ENCODE data around the gene NHS. TPM values are rescaled to one million over a fixed set of nuclear protein-coding genes. Genes with fewer than 3 reads are reported as not detected.

Gene NHS
- total RNA-seq, 1 experiment from 2014 or later = 5.7 TPM

DNA sequence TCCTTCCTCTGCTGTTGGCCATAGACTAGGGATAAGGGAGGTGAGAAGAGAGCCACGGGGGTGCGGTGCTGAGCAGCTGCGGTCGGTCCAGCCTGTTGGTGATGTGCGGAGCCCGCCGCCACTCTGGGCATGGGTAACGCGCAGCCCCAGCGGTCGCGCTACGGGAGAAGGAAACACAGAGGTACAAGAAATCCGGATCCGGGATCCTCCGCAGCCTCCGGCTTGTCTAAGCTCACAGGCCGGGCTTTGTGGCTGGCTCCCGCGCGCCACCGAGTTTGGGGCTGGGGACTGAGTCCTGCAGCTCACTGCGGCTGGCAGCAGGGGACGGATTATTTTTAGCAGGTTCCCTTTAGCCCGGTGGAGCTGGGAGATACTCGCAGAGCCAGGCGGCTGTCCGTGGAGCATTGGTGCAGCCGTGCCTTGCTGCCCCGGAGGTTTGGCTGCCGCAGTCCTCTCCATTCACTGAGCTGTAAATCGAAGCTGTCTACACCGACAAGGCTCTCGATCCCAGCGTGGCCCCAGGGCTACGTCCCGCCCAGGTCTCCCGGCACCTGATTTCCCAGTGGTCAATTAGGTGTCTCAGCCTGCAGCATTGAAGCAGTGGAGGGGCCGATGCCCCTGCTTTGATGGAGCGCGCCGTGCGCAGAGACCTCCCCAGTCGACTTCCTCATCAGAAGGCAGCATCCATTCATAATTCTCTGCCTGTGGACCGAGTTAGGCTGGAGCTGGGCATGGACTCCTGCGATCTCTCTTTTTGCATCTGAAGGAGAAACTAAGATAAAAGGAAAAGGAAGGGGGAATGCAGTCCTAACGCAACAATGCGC, 280.4 kb downstream of the NHS start:
- Histone ChIP-seq H3K4me3 (replicated peaks in 1 of 2; ENCODE audit: low read depth in 1 of 2, low read length in 2 of 2) (no peak overlapping the region), H3K27me3 (ENCODE audit: insufficient read depth, low read length) (no peaks in the 10 kb centered on the region), H3K9ac (ENCODE audit: low read length) (no peak overlapping the region), H3K36me3 (ENCODE audit: control insufficient read depth in 1 of 2, insufficient read depth in 2 of 2, low read length in 2 of 2) (no peaks in the 10 kb centered on the region), H3K9me3 (ENCODE audit: control insufficient read depth in 1 of 2, insufficient read depth in 1 of 2, low read depth in 1 of 2, low read length in 2 of 2) (no peaks in the 10 kb centered on the region), H3K4me1 (ENCODE audit: control insufficient read depth in 1 of 2, insufficient read depth in 2 of 2, low read length in 2 of 2) (no peaks in the 10 kb centered on the region), H3K4me2 (ENCODE audit: low read length) (no peak overlapping the region), H3K79me2 (ENCODE audit: insufficient read depth, low read length) (no peaks in the 10 kb centered on the region), H2AFZ (ENCODE audit: low read depth, low read length, poor library complexity, severe bottlenecking) (no peak overlapping the region), H3K9me2 (ENCODE audit: insufficient read depth) (no peaks in the 10 kb centered on the region), H3K27ac (ENCODE audit: low read depth, low read length) (no peak overlapping the region), H4K20me1 (ENCODE audit: insufficient read depth) (no peaks in the 10 kb centered on the region)
- ChIA-PET POLR2A (no interaction called here), CTCF (interaction anchor here (0.6 kb wide), 1 partner anchor 701 kb away, joined by 5 read pairs; no protein-coding TSS in a partner anchor), RAD21 (ENCODE audit: low non-redundant PET in 1 of 2, low total read pairs in 2 of 2, uncharacterized antibody in 2 of 2, unreplicated experiment in 2 of 2) (no interaction called here)
- no TSS peak for BruUV-seq (replicated peaks)
- intact Hi-C loops (cut with micrococcal nuclease) = no loop called here
- TF ChIP-seq SP1 (IDR thresholded peaks at IDR 0.05; ENCODE audit: low read depth) = no peak
- no peak for TF ChIP-seq EZH2phosphoT487 (IDR thresholded peaks at IDR 0.05; ENCODE audit: borderline replicate concordance)
- no peak for TF ChIP-seq SRF (IDR thresholded peaks at IDR 0.05; ENCODE audit: low read depth)
- TF ChIP-seq EZH2 (IDR thresholded peaks at IDR 0.05) = no peak
- TF ChIP-seq RAD21 (IDR thresholded peaks at IDR 0.05; ENCODE audit: low read depth) = no peak
- TF ChIP-seq, protein P1, sequence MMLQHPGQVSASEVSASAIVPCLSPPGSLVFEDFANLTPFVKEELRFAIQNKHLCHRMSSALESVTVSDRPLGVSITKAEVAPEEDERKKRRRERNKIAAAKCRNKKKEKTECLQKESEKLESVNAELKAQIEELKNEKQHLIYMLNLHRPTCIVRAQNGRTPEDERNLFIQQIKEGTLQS (IDR thresholded peaks at IDR 0.05) = no peak
- DNase-seq (ENCODE audit: low read depth, low spot score) (no peak), ATAC-seq (no peak)

DNA sequence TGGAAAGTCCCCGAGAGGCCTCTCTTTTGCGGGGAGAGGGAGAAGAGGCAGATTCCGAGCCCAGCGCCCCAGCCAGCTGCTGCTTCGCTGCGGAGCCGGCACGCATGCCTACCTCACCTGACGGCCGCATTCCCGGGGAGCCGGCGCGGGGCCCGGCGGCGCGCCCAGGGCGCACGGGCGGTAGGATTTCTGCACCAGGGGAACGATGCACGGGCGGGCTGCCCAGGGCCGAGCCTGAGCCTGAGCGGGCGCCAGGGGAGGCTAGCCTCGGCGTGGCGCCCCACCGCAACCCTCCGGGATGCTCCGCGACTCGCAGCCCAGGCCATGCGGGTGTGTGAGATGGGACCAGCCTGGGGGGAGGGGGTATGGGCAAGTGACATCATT, 281.0 kb downstream of the NHS start:
- H3K36me3 ChIP-seq (ENCODE audit: control insufficient read depth in 1 of 2, insufficient read depth in 2 of 2, low read length in 2 of 2) = no peaks in the 10 kb centered on the region
- no peak for ATAC-seq
- no peak overlapping the region for H3K9ac ChIP-seq (ENCODE audit: low read length)
- H3K27me3 ChIP-seq (ENCODE audit: insufficient read depth, low read length) = no peaks in the 10 kb centered on the region
- TF ChIP-seq EZH2phosphoT487 (IDR thresholded peaks at IDR 0.05; ENCODE audit: borderline replicate concordance) (no peak), POLR2AphosphoS5 (IDR thresholded peaks at IDR 0.05; ENCODE audit: low read depth, low read length) (no peak), TCF7L2 (IDR thresholded peaks at IDR 0.05; ENCODE audit: borderline replicate concordance, extremely low read depth, insufficient read depth, insufficient read length) (no peak), ZFX (IDR thresholded peaks at IDR 0.05) (no peak), SRF (IDR thresholded peaks at IDR 0.05; ENCODE audit: low read depth) (no peak), SP1 (IDR thresholded peaks at IDR 0.05; ENCODE audit: low read depth) (no peak), YY1 (IDR thresholded peaks at IDR 0.05; ENCODE audit: extremely low read depth, insufficient replicate concordance, low read depth, low read length) (no peak), CEBPB (IDR thresholded peaks at IDR 0.05; ENCODE audit: low read depth) (no peak), CBX3 (IDR thresholded peaks at IDR 0.05; ENCODE audit: low read depth) (no peak), RAD21 (IDR thresholded peaks at IDR 0.05; ENCODE audit: low read depth) (no peak), JUND (IDR thresholded peaks at IDR 0.05) (no peak), EZH2 (IDR thresholded peaks at IDR 0.05) (no peak)
- TF ChIP-seq, protein P1 (IDR thresholded peaks at IDR 0.05) = no peak
- no TSS peak for BruUV-seq (replicated peaks)
- RAD21 ChIA-PET (ENCODE audit: low non-redundant PET in 1 of 2, low total read pairs in 2 of 2, uncharacterized antibody in 2 of 2, unreplicated experiment in 2 of 2) = no interaction called here
- no peak overlapping the region for H3K4me3 ChIP-seq (replicated peaks in 1 of 2; ENCODE audit: low read depth in 1 of 2, low read length in 2 of 2)
- H3K9me2 ChIP-seq (ENCODE audit: insufficient read depth) = no peaks in the 10 kb centered on the region
- no peaks in the 10 kb centered on the region for H4K20me1 ChIP-seq (ENCODE audit: insufficient read depth)
- no peaks in the 10 kb centered on the region for H3K79me2 ChIP-seq (ENCODE audit: insufficient read depth, low read length)
- no peaks in the 10 kb centered on the region for H3K4me1 ChIP-seq (ENCODE audit: control insufficient read depth in 1 of 2, insufficient read depth in 2 of 2, low read length in 2 of 2)
- intact Hi-C loops (cut with micrococcal nuclease) = no loop called here
- DNase-seq (ENCODE audit: low read depth, low spot score) = no peak
- H2AFZ ChIP-seq (ENCODE audit: low read depth, low read length, poor library complexity, severe bottlenecking) = no peak overlapping the region
- no peaks in the 10 kb centered on the region for H3K9me3 ChIP-seq (ENCODE audit: control insufficient read depth in 1 of 2, insufficient read depth in 1 of 2, low read depth in 1 of 2, low read length in 2 of 2)
- H3K4me2 ChIP-seq (ENCODE audit: low read length) = no peak overlapping the region
- CTCF ChIA-PET = no interaction called here
- POLR2A ChIA-PET = no interaction called here
- H3K27ac ChIP-seq (ENCODE audit: low read depth, low read length) = no peak overlapping the region
